Ishikawa (cell line): ENCODE measurements around the gene ZC3H6.

Source experiments
- CEBPB ChIP-seq: IDR thresholded peaks from 2 replicates; pipeline ENCODE4 v1.6.1; 2012
- CREB1 ChIP-seq: IDR thresholded peaks from 2 replicates; pipeline ENCODE4 v1.6.1; 2012; ENCODE audit warnings: low read depth
- EGR1 ChIP-seq: IDR thresholded peaks from 2 replicates; pipeline ENCODE4 v1.6.1; 2012
- EP300 ChIP-seq: IDR thresholded peaks from 2 replicates; pipeline ENCODE4 v1.6.1; 2012; ENCODE audit warnings: borderline replicate concordance
- FOXM1 ChIP-seq: IDR thresholded peaks from 2 replicates; pipeline ENCODE4 v1.6.1; 2012; ENCODE audit warnings: low read depth, borderline replicate concordance
- MAX ChIP-seq: IDR thresholded peaks from 2 replicates; pipeline ENCODE4 v1.6.1; 2012
- NFIC ChIP-seq: IDR thresholded peaks from 2 replicates; pipeline ENCODE4 v1.6.1; 2012
- RAD21 ChIP-seq: IDR thresholded peaks from 2 replicates; pipeline ENCODE4 v1.6.1; 2012; ENCODE audit warnings: low read depth
- REST ChIP-seq: IDR thresholded peaks from 2 replicates; pipeline ENCODE4 v1.6.1; 2012; ENCODE audit warnings: low read depth, mild to moderate bottlenecking
- TAF1 ChIP-seq: IDR thresholded peaks from 2 replicates; pipeline ENCODE4 v1.6.1; 2012; ENCODE audit warnings: low read depth, mild to moderate bottlenecking
- TCF12 ChIP-seq: IDR thresholded peaks from 2 replicates; pipeline ENCODE4 v1.6.1; 2012; ENCODE audit warnings: low read depth
- TEAD4 ChIP-seq: IDR thresholded peaks from 2 replicates; pipeline ENCODE4 v1.6.1; 2012
- USF1 ChIP-seq: IDR thresholded peaks from 2 replicates; pipeline ENCODE4 v1.6.1; 2012
- YY1 ChIP-seq: IDR thresholded peaks from 2 replicates; pipeline ENCODE4 v1.6.1; 2012; ENCODE audit warnings: low read depth
- ZBTB7A ChIP-seq: IDR thresholded peaks from 2 replicates; pipeline ENCODE4 v1.6.1; 2012; ENCODE audit warnings: low read depth

The ZC3H6 gene

GRCh38 chr2:112251271-112251670 lies 24.1 kb upstream of the ZC3H6 start:
- TF ChIP-seq MAX = no peak
- no peak for TF ChIP-seq RAD21
- no peak for TF ChIP-seq CEBPB

- TF ChIP-seq NFIC = peak; percentile 52; the same call in 1 of the 2 replicates
- no peak for TF ChIP-seq REST
These were observed 22.1 kb upstream of the ZC3H6 start for GRCh38 chr2:112253261-112253815.

GRCh38 chr2:112254466-112255240 lies 20.7 kb upstream of the ZC3H6 start, which contains the start of gene ZC3H8:
Gene ZC3H8, minus strand, starts transcription at chr2:112255042. Its CDS starts 61 bp downstream, at chr2:112254981.
- no peak for TF ChIP-seq FOXM1
- TF ChIP-seq EP300 = no peak
- peak; percentile 65; the same call in 1 of the 2 replicates for TF ChIP-seq TAF1
- TF ChIP-seq YY1 = peak; percentile 18; the same call in 1 of the 2 replicates
- TF ChIP-seq MAX = peak; percentile 99
- no peak for TF ChIP-seq REST
- TF ChIP-seq EGR1 = no peak
- no peak for TF ChIP-seq CEBPB
- peak; percentile 56; the same call in 1 of the 2 replicates for TF ChIP-seq ZBTB7A
- TF ChIP-seq TCF12 = no peak
- TF ChIP-seq USF1 = peak; percentile 70
- TF ChIP-seq TEAD4 = no peak
- TF ChIP-seq CREB1 = no peak
- no peak for TF ChIP-seq RAD21
- TF ChIP-seq NFIC = no peak

GRCh38 chr2:112255875-112256274 lies 19.5 kb upstream of the ZC3H6 start:
- TF ChIP-seq YY1 (no peak), CREB1 (no peak), ZBTB7A (no peak), TEAD4 (no peak), CEBPB (no peak), REST (no peak)

GRCh38 chr2:112256654-112257053 lies 18.7 kb upstream of the ZC3H6 start:
- no peak for TF ChIP-seq CEBPB
- TF ChIP-seq EGR1 = no peak
- TF ChIP-seq FOXM1 = no peak
- TF ChIP-seq REST = no peak
- TF ChIP-seq MAX = no peak
- no peak for TF ChIP-seq CREB1
